ENCODE measurements around the gene RAB27B.

Gene RAB27B

DNA sequence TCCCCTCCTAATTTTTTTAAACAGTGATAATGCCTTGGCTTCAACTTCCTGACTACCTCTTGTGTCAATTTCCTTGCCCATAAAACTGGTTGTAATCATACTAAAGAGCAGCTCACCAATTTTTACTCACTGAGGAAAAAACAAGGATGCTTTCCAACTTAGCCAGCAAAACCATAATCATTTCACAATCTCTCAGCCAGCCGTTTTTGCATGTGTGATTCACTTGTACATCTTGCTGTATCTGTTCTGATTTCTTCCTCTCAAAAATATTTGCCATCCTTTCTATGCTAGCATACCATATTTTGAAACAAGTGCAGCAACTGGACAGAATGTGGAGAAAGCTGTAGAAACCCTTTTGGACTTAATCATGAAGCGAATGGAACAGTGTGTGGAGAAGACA is 60.7 kb downstream of the RAB27B start:
- no peak overlapping the region for H3K4me3 ChIP-seq (ENCODE audit: low read depth in 1 of 2, low read length in 2 of 2)
- H3K9ac ChIP-seq (ENCODE audit: low read depth, low read length), result no peak overlapping the region
- H3K27ac ChIP-seq (ENCODE audit: low read length), result no peak overlapping the region
- no peak overlapping the region for H3K4me2 ChIP-seq (ENCODE audit: insufficient read depth, low read length)
- H3K36me3 ChIP-seq (ENCODE audit: insufficient read depth, low read length), result no peaks in the 10 kb centered on the region
- no peak for ATAC-seq (ENCODE audit: insufficient read depth, low read depth)
- DNase-seq, result no peak
- H3K79me2 ChIP-seq (ENCODE audit: insufficient read depth, low read length), result no peaks in the 10 kb centered on the region
- no peaks in the 10 kb centered on the region for H3K4me1 ChIP-seq (ENCODE audit: insufficient read depth, low read length)
- H3K9me3 ChIP-seq (ENCODE audit: insufficient read depth, low read length, severe bottlenecking), result no peaks in the 10 kb centered on the region
- H2AFZ ChIP-seq (ENCODE audit: low read depth, low read length), result no peak overlapping the region
- TF ChIP-seq, protein P1, sequence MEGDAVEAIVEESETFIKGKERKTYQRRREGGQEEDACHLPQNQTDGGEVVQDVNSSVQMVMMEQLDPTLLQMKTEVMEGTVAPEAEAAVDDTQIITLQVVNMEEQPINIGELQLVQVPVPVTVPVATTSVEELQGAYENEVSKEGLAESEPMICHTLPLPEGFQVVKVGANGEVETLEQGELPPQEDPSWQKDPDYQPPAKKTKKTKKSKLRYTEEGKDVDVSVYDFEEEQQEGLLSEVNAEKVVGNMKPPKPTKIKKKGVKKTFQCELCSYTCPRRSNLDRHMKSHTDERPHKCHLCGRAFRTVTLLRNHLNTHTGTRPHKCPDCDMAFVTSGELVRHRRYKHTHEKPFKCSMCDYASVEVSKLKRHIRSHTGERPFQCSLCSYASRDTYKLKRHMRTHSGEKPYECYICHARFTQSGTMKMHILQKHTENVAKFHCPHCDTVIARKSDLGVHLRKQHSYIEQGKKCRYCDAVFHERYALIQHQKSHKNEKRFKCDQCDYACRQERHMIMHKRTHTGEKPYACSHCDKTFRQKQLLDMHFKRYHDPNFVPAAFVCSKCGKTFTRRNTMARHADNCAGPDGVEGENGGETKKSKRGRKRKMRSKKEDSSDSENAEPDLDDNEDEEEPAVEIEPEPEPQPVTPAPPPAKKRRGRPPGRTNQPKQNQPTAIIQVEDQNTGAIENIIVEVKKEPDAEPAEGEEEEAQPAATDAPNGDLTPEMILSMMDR (IDR thresholded peaks at IDR 0.05; ENCODE audit: borderline replicate concordance, extremely low read depth, low read length, poor library complexity, severe bottlenecking), result no peak
- no peak for TF ChIP-seq EZH2 (IDR thresholded peaks at IDR 0.05; ENCODE audit: borderline replicate concordance, low read depth, low read length, severe bottlenecking)
- no peaks in the 10 kb centered on the region for H3K27me3 ChIP-seq (ENCODE audit: insufficient read depth, low read length, poor library complexity)
- H4K20me1 ChIP-seq (ENCODE audit: insufficient read depth, low read length), result no peaks in the 10 kb centered on the region

DNA sequence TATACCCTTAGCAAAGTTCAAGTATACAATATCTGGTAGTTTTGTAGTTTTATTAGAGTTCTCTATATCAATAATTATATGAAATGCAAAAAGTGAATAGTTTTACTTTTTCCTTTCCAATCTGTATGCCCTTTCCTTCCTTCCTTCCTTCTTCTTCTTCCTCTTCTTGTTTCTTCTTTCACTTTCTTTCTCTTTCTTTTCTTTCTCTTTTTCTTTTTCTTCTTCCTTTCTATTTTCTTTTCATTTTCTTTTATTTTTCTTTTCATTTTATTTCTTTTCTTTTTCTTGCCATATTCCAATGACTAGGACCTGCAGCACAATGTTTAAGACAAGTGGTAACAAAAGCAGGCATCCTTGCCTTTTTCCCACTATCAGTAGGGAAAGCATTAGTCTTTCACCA is 71.2 kb downstream of the RAB27B start:
- no peak for DNase-seq
- Histone ChIP-seq H3K27ac (ENCODE audit: low read length) (no peak overlapping the region), H3K4me2 (ENCODE audit: insufficient read depth, low read length) (no peak overlapping the region), H3K4me3 (ENCODE audit: low read depth in 1 of 2, low read length in 2 of 2) (no peak overlapping the region), H3K27me3 (ENCODE audit: insufficient read depth, low read length, poor library complexity) (no peaks in the 10 kb centered on the region), H3K4me1 (ENCODE audit: insufficient read depth, low read length) (no peaks in the 10 kb centered on the region), H3K36me3 (ENCODE audit: insufficient read depth, low read length) (no peaks in the 10 kb centered on the region), H3K9me3 (ENCODE audit: insufficient read depth, low read length, severe bottlenecking) (no peaks in the 10 kb centered on the region), H4K20me1 (ENCODE audit: insufficient read depth, low read length) (no peaks in the 10 kb centered on the region), H2AFZ (ENCODE audit: low read depth, low read length) (no peak overlapping the region), H3K79me2 (ENCODE audit: insufficient read depth, low read length) (no peaks in the 10 kb centered on the region), H3K9ac (ENCODE audit: low read depth, low read length) (no peak overlapping the region)
- TF ChIP-seq, protein P1 (IDR thresholded peaks at IDR 0.05; ENCODE audit: borderline replicate concordance, extremely low read depth, low read length, poor library complexity, severe bottlenecking), result no peak
- TF ChIP-seq EZH2 (IDR thresholded peaks at IDR 0.05; ENCODE audit: borderline replicate concordance, low read depth, low read length, severe bottlenecking), result no peak
- ATAC-seq (ENCODE audit: insufficient read depth, low read depth), result no peak

DNA sequence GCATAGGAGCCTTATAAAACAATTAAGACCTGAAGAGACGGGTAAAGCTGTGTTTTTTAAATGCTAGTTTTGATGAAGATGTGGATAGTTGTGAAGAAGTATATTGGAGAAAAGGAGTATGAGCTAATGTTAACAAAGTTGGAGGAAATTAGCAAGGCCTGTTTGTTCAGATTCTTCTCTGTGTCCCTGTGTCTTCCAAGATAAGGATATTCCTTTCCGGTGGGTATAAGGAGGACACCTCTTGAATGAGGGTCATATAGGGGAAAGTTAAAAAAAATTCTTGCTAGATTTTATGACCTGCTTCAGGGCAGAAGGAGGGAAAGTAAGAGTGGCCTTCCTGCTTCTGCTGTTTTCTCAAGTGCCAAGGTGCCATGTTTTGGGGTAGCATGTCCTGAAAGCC is 72.0 kb downstream of the RAB27B start:
- Histone ChIP-seq H3K27ac (ENCODE audit: low read length) (no peak overlapping the region), H2AFZ (ENCODE audit: low read depth, low read length) (no peak overlapping the region), H3K27me3 (ENCODE audit: insufficient read depth, low read length, poor library complexity) (no peaks in the 10 kb centered on the region), H3K4me1 (ENCODE audit: insufficient read depth, low read length) (no peaks in the 10 kb centered on the region), H3K4me3 (ENCODE audit: low read depth in 1 of 2, low read length in 2 of 2) (no peak overlapping the region), H4K20me1 (ENCODE audit: insufficient read depth, low read length) (no peaks in the 10 kb centered on the region), H3K9ac (ENCODE audit: low read depth, low read length) (no peak overlapping the region), H3K4me2 (ENCODE audit: insufficient read depth, low read length) (no peak overlapping the region), H3K36me3 (ENCODE audit: insufficient read depth, low read length) (no peaks in the 10 kb centered on the region), H3K9me3 (ENCODE audit: insufficient read depth, low read length, severe bottlenecking) (no peaks in the 10 kb centered on the region), H3K79me2 (ENCODE audit: insufficient read depth, low read length) (no peaks in the 10 kb centered on the region)
- TF ChIP-seq, protein P1 (IDR thresholded peaks at IDR 0.05; ENCODE audit: borderline replicate concordance, extremely low read depth, low read length, poor library complexity, severe bottlenecking), result no peak
- TF ChIP-seq EZH2 (IDR thresholded peaks at IDR 0.05; ENCODE audit: borderline replicate concordance, low read depth, low read length, severe bottlenecking), result no peak
- DNase-seq, result no peak
- ATAC-seq (ENCODE audit: insufficient read depth, low read depth), result no peak

DNA sequence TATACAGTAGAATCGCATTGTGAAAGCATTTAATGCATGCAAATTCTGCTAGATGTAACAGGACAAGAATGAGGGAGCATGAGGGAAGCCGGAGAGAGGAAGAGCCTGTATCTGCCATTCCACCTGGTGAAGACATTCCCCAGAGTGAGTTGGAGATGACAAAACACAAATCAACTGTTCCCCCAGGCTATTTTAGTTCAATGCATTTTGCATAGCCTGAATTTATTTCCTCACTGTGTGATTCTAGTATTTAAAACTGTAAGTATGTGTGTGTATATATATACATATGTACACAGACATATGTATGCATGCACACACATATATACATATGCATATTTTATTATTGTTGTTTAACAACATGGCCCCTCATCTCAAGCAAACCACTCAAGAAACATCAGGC is 76.3 kb downstream of the RAB27B start:
- H3K4me1 ChIP-seq (ENCODE audit: insufficient read depth, low read length), result no peaks in the 10 kb centered on the region
- H3K9me3 ChIP-seq (ENCODE audit: insufficient read depth, low read length, severe bottlenecking), result no peaks in the 10 kb centered on the region
- no peaks in the 10 kb centered on the region for H3K79me2 ChIP-seq (ENCODE audit: insufficient read depth, low read length)
- no peak overlapping the region for H3K4me2 ChIP-seq (ENCODE audit: insufficient read depth, low read length)
- TF ChIP-seq EZH2 (IDR thresholded peaks at IDR 0.05; ENCODE audit: borderline replicate concordance, low read depth, low read length, severe bottlenecking), result no peak
- TF ChIP-seq, protein P1 (IDR thresholded peaks at IDR 0.05; ENCODE audit: borderline replicate concordance, extremely low read depth, low read length, poor library complexity, severe bottlenecking), result no peak
- H3K27ac ChIP-seq (ENCODE audit: low read length), result no peak overlapping the region
- DNase-seq, result no peak
- no peaks in the 10 kb centered on the region for H3K27me3 ChIP-seq (ENCODE audit: insufficient read depth, low read length, poor library complexity)
- no peaks in the 10 kb centered on the region for H3K36me3 ChIP-seq (ENCODE audit: insufficient read depth, low read length)
- no peak overlapping the region for H3K4me3 ChIP-seq (ENCODE audit: low read depth in 1 of 2, low read length in 2 of 2)
- no peak overlapping the region for H2AFZ ChIP-seq (ENCODE audit: low read depth, low read length)
- no peak for ATAC-seq (ENCODE audit: insufficient read depth, low read depth)
- no peaks in the 10 kb centered on the region for H4K20me1 ChIP-seq (ENCODE audit: insufficient read depth, low read length)
- H3K9ac ChIP-seq (ENCODE audit: low read depth, low read length), result no peak overlapping the region
